Measurements from ENCODE around the gene CD164L2.

- no peak for TF ChIP-seq RARB (CRISPR knock-in tag; IDR thresholded peaks at IDR 0.05)
- TF ChIP-seq SNAI2 (CRISPR knock-in tag; IDR thresholded peaks at IDR 0.05), result no peak
- TF ChIP-seq TSHZ2 (CRISPR knock-in tag; IDR thresholded peaks at IDR 0.05), result no peak
- TF ChIP-seq GLIS3 (CRISPR knock-in tag; IDR thresholded peaks at IDR 0.05), result no peak
- no peak for TF ChIP-seq ARNTL (CRISPR knock-in tag; IDR thresholded peaks at IDR 0.05; ENCODE audit: borderline replicate concordance, low read depth)
- TF ChIP-seq PATZ1 (CRISPR knock-in tag; IDR thresholded peaks at IDR 0.05; ENCODE audit: borderline replicate concordance), result no peak
- TF ChIP-seq ZC3H10 (CRISPR knock-in tag; IDR thresholded peaks at IDR 0.05), result no peak
- no peak for TF ChIP-seq ZNF8 (CRISPR knock-in tag; IDR thresholded peaks at IDR 0.05)
- TF ChIP-seq ZNF70 (CRISPR knock-in tag; IDR thresholded peaks at IDR 0.05), result no peak
- TF ChIP-seq CSDC2 (CRISPR knock-in tag; IDR thresholded peaks at IDR 0.05), result no peak
- no peak for TF ChIP-seq CREB5 (CRISPR knock-in tag; IDR thresholded peaks at IDR 0.05; ENCODE audit: low read depth)
- no peak for TF ChIP-seq TOX (CRISPR knock-in tag; IDR thresholded peaks at IDR 0.05; ENCODE audit: borderline replicate concordance)
- TF ChIP-seq ZFP30 (CRISPR knock-in tag; IDR thresholded peaks at IDR 0.05), result no peak
These were observed 50.4 kb downstream of the CD164L2 start for GRCh38 chr1:27332536-27333281.
